GM13976 (cell line): ENCODE data around the gene KIF1B.

ENCODE experiments used
- DNase-seq: peaks from one replicate; pipeline ENCODE4 v3.0.0; 2012; ENCODE audit warnings: low spot score
- CTCF ChIP-seq: IDR thresholded peaks from 2 replicates; pipeline ENCODE4 v1.5.1; 2012; ENCODE audit warnings: borderline replicate concordance, mild to moderate bottlenecking; ENCODE audit not compliant: insufficient read depth; ENCODE audit errors: extremely low read depth, missing control alignments, control extremely low read depth
- in situ Hi-C: fragments of 300-500 bp; cut with MboI; formaldehyde crosslinking; loops from one replicate; pipeline ENCODE4 v1.12.0; 2022; ENCODE audit warnings: low sequenced_read_pairs, mixed read lengths, inconsistent platforms; ENCODE audit not compliant: unreplicated experiment

KIF1B gene

DNA sequence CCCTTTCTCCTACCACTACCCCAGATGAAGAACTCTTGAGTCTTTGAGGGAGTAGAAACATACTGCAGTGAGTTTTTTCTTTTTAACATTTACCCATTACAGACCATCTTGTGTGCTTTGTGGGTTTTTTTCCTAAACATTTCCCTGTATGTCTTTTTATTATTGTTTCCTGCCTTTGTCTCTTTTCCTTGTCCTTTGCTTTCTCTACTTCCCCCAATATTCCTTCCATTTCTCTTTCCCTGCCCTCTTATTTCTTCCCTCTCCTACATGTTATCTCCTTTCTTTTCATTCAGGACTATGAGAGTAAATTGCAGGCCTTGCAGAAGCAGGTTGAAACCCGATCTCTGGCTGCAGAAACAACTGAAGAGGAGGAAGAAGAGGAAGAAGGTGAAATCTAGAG, 109.4 kb downstream of the KIF1B start:
- no peak for TF ChIP-seq CTCF
- in situ Hi-C loops: no loop called here
- no peak for DNase-seq

- in situ Hi-C loops: no loop called here
- no peak for TF ChIP-seq CTCF
- no peak for DNase-seq
These were observed 110.0 kb downstream of the KIF1B start for GRCh38 chr1:10320336-10320735.

- TF ChIP-seq CTCF: no peak
- in situ Hi-C loops: no loop called here
- DNase-seq: no peak
These were observed 112.5 kb downstream of the KIF1B start for GRCh38 chr1:10322821-10323220.

DNA sequence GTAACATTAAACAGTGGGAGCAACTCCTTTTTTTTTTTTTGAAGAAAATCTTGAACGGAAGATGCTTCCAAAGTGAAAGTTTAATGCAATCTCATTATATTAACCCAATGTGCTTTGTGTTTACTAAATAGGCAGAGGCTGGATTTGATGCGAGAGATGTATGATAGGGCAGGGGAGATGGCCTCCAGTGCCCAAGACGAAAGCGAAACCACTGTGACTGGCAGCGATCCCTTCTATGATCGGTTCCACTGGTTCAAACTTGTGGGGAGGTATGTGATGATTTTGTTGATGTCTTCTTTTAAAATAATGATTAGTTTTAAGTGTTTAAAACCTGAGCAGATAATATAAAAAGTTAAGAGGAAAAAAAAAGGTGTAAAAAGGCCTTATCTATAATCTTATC, 114.3 kb downstream of the KIF1B start:
- in situ Hi-C loops: no loop called here
- no peak for DNase-seq
- TF ChIP-seq CTCF: no peak

GRCh38 chr1:10325521-10325920, 115.2 kb downstream of the KIF1B start:
- DNase-seq: no peak
- in situ Hi-C loops: no loop called here
- no peak for TF ChIP-seq CTCF

DNA sequence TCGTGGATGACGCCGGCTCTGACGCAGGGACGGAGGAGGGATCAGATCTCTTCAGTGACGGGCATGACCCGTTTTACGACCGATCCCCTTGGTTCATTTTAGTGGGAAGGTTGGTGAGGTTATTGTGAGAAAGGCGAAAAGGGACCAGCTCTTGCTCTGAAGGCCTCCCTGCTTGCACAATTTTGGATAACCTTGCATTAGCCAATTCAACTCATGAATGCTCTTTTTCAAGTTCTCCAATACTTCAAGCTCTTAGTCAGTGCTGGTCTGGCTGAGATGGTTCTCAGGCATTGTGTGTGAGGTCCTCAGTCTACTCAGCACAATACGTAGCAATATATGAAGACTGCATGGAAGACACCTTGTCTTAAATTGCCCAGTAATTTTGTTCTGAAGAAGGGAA, 115.9 kb downstream of the KIF1B start:
- in situ Hi-C loops: no loop called here
- no peak for DNase-seq
- no peak for TF ChIP-seq CTCF
